AG10803 (cell line): ENCODE data around the gene HOXD10.
A peak's percentile ranks its signal among the peaks of the same experiment; 100 is the strongest.

Experiments
- DNase-seq: peaks from one replicate; pipeline ENCODE4 v3.0.0; 2010; ENCODE audit warnings: low read depth
- H3K4me3 ChIP-seq: 2 replicates; pipeline ENCODE4 v1.5.1; 2011; ENCODE audit warnings: mild to moderate bottlenecking, low read length, control low read depth
- TF ChIP-seq, protein P1 (sequence below): conservative IDR thresholded peaks from 2 replicates; pipeline ENCODE4 v1.5.1; 2011; ENCODE audit warnings: mild to moderate bottlenecking, low read length, control low read depth, inconsistent platforms

Gene HOXD10

DNA sequence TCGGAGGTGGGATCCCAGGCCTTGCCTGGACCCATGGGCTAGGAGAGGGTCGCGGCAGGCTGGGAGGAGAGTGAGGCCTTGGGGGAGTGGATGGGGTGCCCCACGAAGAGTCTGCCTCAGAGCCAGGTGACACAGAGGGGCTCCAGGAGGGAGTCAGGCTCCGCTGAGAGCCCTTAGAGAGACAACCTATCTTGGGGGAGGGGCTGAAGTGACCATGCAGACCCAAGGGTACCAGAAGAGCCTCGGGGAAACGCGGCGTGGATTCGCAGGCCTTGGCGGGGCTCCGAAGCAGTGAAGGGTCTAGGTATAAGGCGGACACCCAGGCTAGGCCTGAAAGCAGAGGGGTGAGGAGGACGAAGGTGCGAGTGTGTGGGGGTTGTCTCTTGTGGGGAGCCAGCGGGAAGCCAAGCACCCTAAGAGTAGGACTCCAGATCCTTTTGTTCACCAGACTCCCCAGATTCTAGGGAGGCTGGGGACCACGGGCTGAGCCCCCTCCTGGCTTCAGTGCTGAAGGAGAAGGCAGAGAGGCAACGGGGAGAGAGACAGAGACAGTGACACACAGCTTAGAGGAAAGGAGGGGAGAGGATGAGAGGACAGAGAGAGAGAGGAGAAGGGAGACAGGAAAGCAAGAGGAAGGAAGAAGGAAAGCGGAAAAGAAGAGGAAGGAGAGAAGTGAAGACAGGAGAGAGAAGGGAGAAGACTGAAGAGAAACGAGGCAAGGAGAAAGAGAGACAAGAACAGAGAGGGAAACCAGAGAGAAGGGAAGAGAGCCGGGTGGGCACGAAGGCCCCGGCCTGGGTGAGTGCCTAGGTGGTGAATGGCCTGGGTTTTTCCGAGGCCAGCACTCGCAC, 10.6 kb upstream of the HOXD10 start:
- no peak overlapping the region for H3K4me3 ChIP-seq
- DNase-seq: no peak
- TF ChIP-seq, protein P1, sequence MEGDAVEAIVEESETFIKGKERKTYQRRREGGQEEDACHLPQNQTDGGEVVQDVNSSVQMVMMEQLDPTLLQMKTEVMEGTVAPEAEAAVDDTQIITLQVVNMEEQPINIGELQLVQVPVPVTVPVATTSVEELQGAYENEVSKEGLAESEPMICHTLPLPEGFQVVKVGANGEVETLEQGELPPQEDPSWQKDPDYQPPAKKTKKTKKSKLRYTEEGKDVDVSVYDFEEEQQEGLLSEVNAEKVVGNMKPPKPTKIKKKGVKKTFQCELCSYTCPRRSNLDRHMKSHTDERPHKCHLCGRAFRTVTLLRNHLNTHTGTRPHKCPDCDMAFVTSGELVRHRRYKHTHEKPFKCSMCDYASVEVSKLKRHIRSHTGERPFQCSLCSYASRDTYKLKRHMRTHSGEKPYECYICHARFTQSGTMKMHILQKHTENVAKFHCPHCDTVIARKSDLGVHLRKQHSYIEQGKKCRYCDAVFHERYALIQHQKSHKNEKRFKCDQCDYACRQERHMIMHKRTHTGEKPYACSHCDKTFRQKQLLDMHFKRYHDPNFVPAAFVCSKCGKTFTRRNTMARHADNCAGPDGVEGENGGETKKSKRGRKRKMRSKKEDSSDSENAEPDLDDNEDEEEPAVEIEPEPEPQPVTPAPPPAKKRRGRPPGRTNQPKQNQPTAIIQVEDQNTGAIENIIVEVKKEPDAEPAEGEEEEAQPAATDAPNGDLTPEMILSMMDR: no peak

DNA sequence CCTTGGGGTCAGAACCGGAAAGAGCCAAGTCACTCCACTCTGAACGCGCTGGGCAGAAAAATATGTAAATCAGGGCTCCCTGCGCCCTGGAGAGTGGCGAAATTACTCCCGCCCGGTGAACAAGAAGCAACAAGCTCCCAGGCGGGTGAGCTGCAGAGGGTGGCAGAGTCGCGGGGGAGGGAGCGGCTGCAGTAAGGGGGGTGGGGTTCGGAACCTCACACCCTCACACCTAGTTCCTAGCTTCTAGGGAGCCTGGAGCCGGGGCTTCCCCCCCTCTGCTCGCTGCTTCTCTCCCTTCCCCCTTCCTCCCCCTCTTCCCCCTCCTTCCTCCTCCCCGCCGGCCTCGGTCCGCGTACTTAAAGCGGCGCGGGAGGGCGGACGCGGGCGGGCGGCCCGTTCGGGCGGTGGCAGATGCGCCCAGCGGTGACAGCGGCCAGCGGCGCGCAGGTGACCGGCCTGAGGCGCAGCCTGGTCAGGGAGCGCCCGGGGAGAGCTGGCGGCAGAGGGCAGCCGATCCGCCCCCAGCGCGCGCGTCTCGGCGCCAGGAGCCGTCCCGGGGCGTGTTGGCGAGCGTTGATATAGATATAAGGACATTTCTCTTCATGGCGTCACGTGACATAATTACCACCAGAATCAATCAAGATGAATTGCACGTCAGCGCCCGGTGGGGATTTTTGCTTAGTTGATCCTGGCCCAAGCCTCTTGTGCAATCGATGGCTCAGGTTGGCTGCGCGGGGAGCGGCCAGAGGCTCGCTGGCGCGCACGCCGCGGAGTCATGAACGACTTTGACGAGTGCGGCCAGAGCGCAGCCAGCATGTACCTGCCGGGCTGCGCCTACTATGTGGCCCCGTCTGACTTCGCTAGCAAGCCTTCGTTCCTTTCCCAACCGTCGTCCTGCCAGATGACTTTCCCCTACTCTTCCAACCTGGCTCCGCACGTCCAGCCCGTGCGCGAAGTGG, 9.7 kb upstream of the HOXD10 start, which contains the start of gene HOXD11:
TSS of gene HOXD11 (plus strand) at position 700 of the 959 bp plus-strand sequence. CDS start at position 776, 76 bp downstream.
- TF ChIP-seq, protein P1: no peak
- DNase-seq: no peak
- H3K4me3 ChIP-seq: peak within 1 kb of the TSS; percentile 20; the same call in 1 of the 2 replicates

DNA sequence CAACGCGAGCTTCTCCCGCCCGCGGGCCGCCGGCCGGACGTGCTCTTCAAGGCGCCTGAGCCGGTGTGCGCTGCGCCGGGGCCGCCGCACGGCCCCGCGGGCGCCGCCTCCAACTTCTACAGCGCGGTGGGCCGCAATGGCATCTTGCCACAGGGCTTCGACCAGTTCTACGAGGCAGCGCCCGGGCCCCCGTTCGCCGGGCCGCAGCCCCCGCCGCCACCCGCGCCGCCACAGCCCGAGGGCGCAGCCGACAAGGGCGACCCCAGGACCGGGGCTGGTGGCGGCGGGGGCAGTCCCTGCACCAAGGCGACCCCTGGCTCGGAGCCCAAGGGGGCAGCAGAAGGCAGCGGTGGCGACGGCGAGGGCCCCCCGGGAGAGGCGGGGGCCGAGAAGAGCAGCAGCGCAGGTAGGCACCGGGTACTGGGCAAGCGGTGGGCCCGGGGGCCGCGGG, 8.8 kb upstream of the HOXD10 start:
- no peak overlapping the region for H3K4me3 ChIP-seq
- no peak for DNase-seq
- TF ChIP-seq, protein P1: no peak

DNA sequence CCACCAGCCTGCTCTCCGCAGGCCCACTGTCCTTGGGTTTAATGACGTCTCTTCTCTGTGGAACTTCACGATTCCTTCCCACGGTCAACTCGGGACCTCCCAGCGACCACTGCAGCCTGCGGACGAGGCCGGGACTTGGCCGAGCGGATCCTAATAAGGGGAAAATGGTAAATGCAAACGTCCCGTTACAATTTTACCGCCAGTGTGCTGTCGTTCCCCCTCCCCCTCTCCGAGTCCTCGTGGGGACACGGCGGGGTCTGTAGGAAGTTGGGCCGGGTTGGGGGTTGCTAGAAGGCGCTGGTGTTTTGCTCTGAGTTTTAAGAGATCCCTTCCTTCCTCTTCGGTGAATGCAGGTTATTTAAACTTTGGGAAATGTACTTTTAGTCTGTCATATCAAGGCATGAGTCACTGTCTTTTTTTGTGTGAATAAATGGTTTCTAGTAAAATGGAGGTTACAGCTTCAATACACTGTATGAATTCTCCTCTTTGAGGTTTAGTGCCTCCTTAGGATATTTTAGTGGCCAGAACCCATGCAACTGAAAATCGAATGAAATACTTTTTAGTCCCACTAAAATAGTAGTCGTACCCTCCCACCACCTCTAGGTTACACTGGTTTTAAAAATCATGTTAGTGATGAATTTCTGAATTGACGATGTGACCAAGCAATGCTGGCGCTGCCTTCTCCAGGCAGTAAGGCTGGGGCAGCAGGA, 7.2 kb upstream of the HOXD10 start:
- no peak for DNase-seq
- TF ChIP-seq, protein P1: no peak
- no peak overlapping the region for H3K4me3 ChIP-seq

DNA sequence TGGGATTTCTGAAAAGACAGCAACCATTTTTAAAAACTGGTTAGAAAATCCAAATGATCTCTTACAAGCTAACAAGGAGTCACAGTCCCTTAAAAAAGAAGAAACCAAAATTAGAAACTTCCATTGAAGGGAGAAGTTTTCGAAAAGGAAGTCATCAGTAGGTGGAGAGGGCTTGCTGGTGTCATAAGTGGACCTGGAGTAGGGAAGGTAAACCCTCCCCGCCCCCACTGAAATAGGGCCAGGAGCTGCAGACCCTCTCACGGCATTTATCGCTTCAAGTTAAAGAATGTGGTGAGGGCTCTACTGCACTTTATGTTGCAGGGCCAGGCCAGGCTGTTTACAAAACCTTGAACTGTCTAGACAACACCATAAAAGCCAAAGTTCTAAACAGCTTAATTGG, 6.6 kb upstream of the HOXD10 start:
- TF ChIP-seq, protein P1: no peak
- H3K4me3 ChIP-seq: no peak overlapping the region
- DNase-seq: no peak

DNA sequence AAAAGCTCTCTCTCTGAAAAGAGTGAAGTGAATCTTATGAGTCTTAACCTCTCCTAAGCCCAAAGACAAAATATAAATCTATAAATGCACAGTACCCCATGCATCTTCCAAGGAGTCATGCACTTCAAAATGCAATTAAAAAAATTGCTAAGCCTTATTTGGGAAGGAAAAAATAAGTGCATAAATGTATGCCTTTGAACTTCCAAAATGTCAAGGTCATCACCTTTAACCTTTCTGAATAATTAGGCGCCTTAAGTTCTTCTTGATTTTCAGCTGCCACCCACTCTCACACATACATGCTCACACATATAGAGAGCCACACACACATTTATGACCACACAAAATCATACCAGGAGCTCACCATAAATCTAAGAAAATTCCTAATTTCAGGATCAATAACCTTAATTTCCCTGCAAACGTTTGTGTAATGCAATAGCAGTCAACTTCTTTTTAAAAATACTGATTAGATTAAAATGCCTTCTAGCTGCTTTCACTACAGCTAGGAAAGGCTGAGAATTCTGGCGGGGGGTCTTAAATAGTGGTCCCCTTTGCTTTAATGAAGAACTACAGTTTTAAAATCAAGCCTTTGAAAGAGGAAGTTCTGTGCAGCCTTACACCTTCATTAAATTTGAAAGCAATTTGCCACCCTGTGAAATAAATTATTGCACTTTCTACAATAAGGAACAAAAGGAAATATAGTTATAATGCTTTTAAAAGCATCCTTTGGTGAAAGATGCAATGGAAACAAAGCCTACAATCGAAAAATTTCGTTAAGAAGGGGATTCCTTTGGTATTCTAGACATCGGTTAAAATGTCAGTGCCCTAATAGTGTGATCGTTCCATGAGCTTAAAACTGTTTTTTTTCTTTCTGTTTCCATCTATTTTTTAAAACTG, 5.9 kb upstream of the HOXD10 start:
- no peak for DNase-seq
- H3K4me3 ChIP-seq: no peak overlapping the region
- TF ChIP-seq, protein P1: no peak
